ENCODE data around the gene SLC38A2. TPM values are rescaled to one million over a fixed set of nuclear protein-coding genes. Genes with fewer than 3 reads are reported as not detected.

SLC38A2 gene
- total RNA-seq, 2 experiments from 2014 or later = 70.5 to 93.5 TPM

GRCh38 chr12:46378530-46378929 is 6.0 kb upstream of the SLC38A2 start:
- Histone ChIP-seq H3K4me2 (ENCODE audit: low read length) (no peak overlapping the region), H3K4me1 (ENCODE audit: insufficient read depth, low read length, poor library complexity, severe bottlenecking) (peaks cover 11% of the 10 kb centered on the region), H3K4me3 (ENCODE audit: low read depth, low read length, poor library complexity, severe bottlenecking) (no peak overlapping the region), H4K20me1 (ENCODE audit: insufficient read depth, low read length) (no peaks in the 10 kb centered on the region), H3K27ac (ENCODE audit: low read depth, low read length, poor library complexity, severe bottlenecking) (no peak overlapping the region), H3K36me3 (ENCODE audit: insufficient read depth, low read length) (no peaks in the 10 kb centered on the region), H2AFZ (ENCODE audit: low read length) (no peak overlapping the region), H3K9me3 (ENCODE audit: low read length) (no peaks in the 10 kb centered on the region), H3K9me2 (ENCODE audit: insufficient read depth, low read length) (no peaks in the 10 kb centered on the region), H3K79me2 (ENCODE audit: insufficient read depth, low read depth, low read length) (no peaks in the 10 kb centered on the region)
- no TSS peak for BruUV-seq (replicated peaks)
- CTCF ChIA-PET (ENCODE audit: unreplicated experiment) = no interaction called here
- no peak for DNase-seq (ENCODE audit: low spot score)
- intact Hi-C loops (cut with micrococcal nuclease; ENCODE audit: unreplicated experiment) = no loop called here
- TF ChIP-seq EZH2phosphoT487 (IDR thresholded peaks at IDR 0.05; ENCODE audit: borderline replicate concordance, low read depth, low read length) = no peak
- TF ChIP-seq CTCF (conservative IDR thresholded peaks at IDR 0.05; ENCODE audit: low read length) = no peak
- POLR2A ChIA-PET = no interaction called here

DNA sequence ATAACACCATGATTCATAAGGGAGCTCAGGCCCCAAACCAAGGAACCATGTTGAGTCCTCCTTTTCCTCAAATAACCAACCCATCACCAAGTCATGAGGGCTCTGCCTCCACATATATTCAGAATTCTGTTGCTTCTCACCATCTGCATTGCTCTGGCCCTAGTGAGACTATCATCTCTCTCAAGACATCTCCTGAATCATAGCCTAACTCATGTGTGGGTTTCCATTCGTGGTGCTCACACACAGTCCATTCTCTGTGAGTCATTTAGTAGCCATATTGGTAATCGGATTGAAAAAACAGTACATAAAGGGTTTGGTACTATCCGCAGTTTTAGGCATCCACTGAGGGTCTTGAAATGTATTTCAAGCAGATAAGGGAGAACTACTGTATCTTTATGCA is 5.1 kb upstream of the SLC38A2 start:
- Histone ChIP-seq H2AFZ (ENCODE audit: low read length) (no peak overlapping the region), H4K20me1 (ENCODE audit: insufficient read depth, low read length) (no peaks in the 10 kb centered on the region), H3K4me2 (ENCODE audit: low read length) (no peak overlapping the region), H3K9me2 (ENCODE audit: insufficient read depth, low read length) (no peaks in the 10 kb centered on the region), H3K4me1 (ENCODE audit: insufficient read depth, low read length, poor library complexity, severe bottlenecking) (peaks cover 15% of the 10 kb centered on the region), H3K79me2 (ENCODE audit: insufficient read depth, low read depth, low read length) (no peaks in the 10 kb centered on the region), H3K9me3 (ENCODE audit: low read length) (no peaks in the 10 kb centered on the region), H3K27ac (ENCODE audit: low read depth, low read length, poor library complexity, severe bottlenecking) (no peak overlapping the region), H3K4me3 (ENCODE audit: low read depth, low read length, poor library complexity, severe bottlenecking) (no peak overlapping the region), H3K36me3 (ENCODE audit: insufficient read depth, low read length) (no peaks in the 10 kb centered on the region)
- DNase-seq (ENCODE audit: low spot score) = no peak
- CTCF ChIA-PET (ENCODE audit: unreplicated experiment) = no interaction called here
- TF ChIP-seq EZH2phosphoT487 (IDR thresholded peaks at IDR 0.05; ENCODE audit: borderline replicate concordance, low read depth, low read length) (no peak), CTCF (conservative IDR thresholded peaks at IDR 0.05; ENCODE audit: low read length) (no peak)
- no TSS peak for BruUV-seq (replicated peaks)
- intact Hi-C loops (cut with micrococcal nuclease; ENCODE audit: unreplicated experiment) = no loop called here
- POLR2A ChIA-PET = interaction anchor here (0.7 to 1.6 kb wide), 2 partner anchors 9 to 262 kb away, joined by 3 to 5 read pairs; no protein-coding TSS in a partner anchor

DNA sequence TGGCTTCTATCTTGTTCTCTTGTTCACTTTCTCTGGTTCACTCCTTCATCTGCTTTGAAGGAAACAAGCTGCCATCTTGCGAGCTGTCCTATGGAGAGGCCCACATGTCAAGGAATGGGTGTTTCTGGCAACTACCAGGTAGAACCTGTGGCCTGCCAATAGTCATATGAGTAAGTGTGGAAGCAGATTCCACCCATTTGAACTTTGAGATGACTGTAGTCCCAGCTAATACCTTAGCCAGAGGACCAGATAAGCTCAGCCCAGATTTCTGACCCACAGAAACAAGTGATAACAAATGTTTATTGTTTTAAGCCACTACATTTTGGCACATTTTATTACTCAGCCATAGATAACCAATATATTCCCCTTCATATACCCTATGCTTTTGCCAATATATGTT is 4.0 kb upstream of the SLC38A2 start:
- no peak for DNase-seq (ENCODE audit: low spot score)
- no peak overlapping the region for H3K4me3 ChIP-seq (ENCODE audit: low read depth, low read length, poor library complexity, severe bottlenecking)
- no peak overlapping the region for H3K27ac ChIP-seq (ENCODE audit: low read depth, low read length, poor library complexity, severe bottlenecking)
- H3K36me3 ChIP-seq (ENCODE audit: insufficient read depth, low read length) = no peaks in the 10 kb centered on the region
- POLR2A ChIA-PET = interaction anchor here (0.6 to 1.6 kb wide), 4 partner anchors 10 to 652 kb away, joined by 3 to 5 read pairs (median 3); no protein-coding TSS in a partner anchor
- no peak overlapping the region for H3K4me2 ChIP-seq (ENCODE audit: low read length)
- H3K9me3 ChIP-seq (ENCODE audit: low read length) = no peaks in the 10 kb centered on the region
- no peak overlapping the region for H2AFZ ChIP-seq (ENCODE audit: low read length)
- no peaks in the 10 kb centered on the region for H4K20me1 ChIP-seq (ENCODE audit: insufficient read depth, low read length)
- H3K79me2 ChIP-seq (ENCODE audit: insufficient read depth, low read depth, low read length) = peaks cover 7% of the 10 kb centered on the region; the same call in 1 of the 2 replicates
- TF ChIP-seq CTCF (conservative IDR thresholded peaks at IDR 0.05; ENCODE audit: low read length) (no peak), EZH2phosphoT487 (IDR thresholded peaks at IDR 0.05; ENCODE audit: borderline replicate concordance, low read depth, low read length) (no peak)
- intact Hi-C loops (cut with micrococcal nuclease; ENCODE audit: unreplicated experiment) = no loop called here
- CTCF ChIA-PET (ENCODE audit: unreplicated experiment) = no interaction called here
- no peaks in the 10 kb centered on the region for H3K9me2 ChIP-seq (ENCODE audit: insufficient read depth, low read length)
- no TSS peak for BruUV-seq (replicated peaks)
- peaks cover 12% of the 10 kb centered on the region for H3K4me1 ChIP-seq (ENCODE audit: insufficient read depth, low read length, poor library complexity, severe bottlenecking)
